HCT116 (cell line): ENCODE results near the gene CHST3. TPM values are rescaled to one million over a fixed set of nuclear protein-coding genes. Genes with fewer than 3 reads are reported as not detected.

Experiments
- ATAC-seq: fragments of 200-7000 bp; cut with Tn5 transposase; 2 replicates; pipeline ENCODE4 v1.9.1; 2020; ENCODE audit warnings: mild to moderate bottlenecking, moderate library complexity
- BruUV-seq: library from RNA; stranded (reverse); fragments of 400-500 nt; replicated peaks from 2 replicates; lab custom pipeline; 2021; lab: Mats Ljungman, UMichigan
- CTCF ChIA-PET: fragments of 300-600 bp; sonication (Branson Sonifier 250); formaldehyde crosslinking; loops from one replicate; lab custom pipeline; 2021; ENCODE audit warnings: antibody characterized with exemption; lab: Charles Lee
- POLR2A ChIA-PET: fragments of 300-600, 350-600 bp; sonication (Branson Sonifier 250); formaldehyde crosslinking; loops from one replicate; lab custom pipeline; 2021; ENCODE audit warnings: antibody characterized with exemption; lab: Charles Lee
- RAD21 ChIA-PET, 2 experiments: fragments of 300-600 bp; sonication (Branson Sonifier 250); formaldehyde crosslinking; loops; one replicate each; lab custom pipeline; 2023; ENCODE audit warnings: low total read pairs in 2 of 2; ENCODE audit not compliant: uncharacterized antibody in 2 of 2, unreplicated experiment in 2 of 2, low non-redundant PET in 1 of 2; lab: Charles Lee
- DNase-seq: peaks from one replicate; pipeline ENCODE4 v3.0.0-alpha.2; 2010; ENCODE audit warnings: low read depth, low spot score
- H2AFZ ChIP-seq: fragments of 200-600 bp; shearing (Covaris generic), sonication (generic); 2 replicates; pipeline ENCODE4 v1.6.1; 2017; ENCODE audit warnings: low read depth, mixed run types, mixed read lengths, antibody characterized with exemption, low read length; ENCODE audit not compliant: poor library complexity, severe bottlenecking
- H3K27ac ChIP-seq: 2 replicates; pipeline ENCODE4 v1.5.1; 2012; ENCODE audit warnings: low read depth, low read length
- H3K27me3 ChIP-seq: fragments of 200-600 bp; sonication (generic); 2 replicates; pipeline ENCODE4 v1.6.1; 2016; ENCODE audit warnings: mixed run types, low read length, mixed read lengths; ENCODE audit not compliant: insufficient read depth
- H3K36me3 ChIP-seq, 2 experiments: fragments of 200-500 bp in 1 of 2; fragments of 200-600 bp in 1 of 2; sonication (Bioruptor generic) in 1 of 2; sonication (generic) in 1 of 2; 2 replicates each; pipeline versions ENCODE4 v1.5.1 to v1.6.1; 2014 to 2016; ENCODE audit warnings: low read length in 2 of 2, inconsistent platforms in 1 of 2, mixed read lengths in 1 of 2, mixed run types in 1 of 2; ENCODE audit not compliant: insufficient read depth in 2 of 2, control insufficient read depth in 1 of 2
- H3K4me1 ChIP-seq, 2 experiments: fragments of 200-600 bp in 1 of 2; sonication (generic) in 1 of 2; 2 replicates each; pipeline versions ENCODE4 v1.5.1 to v1.6.1; 2012 to 2017; ENCODE audit warnings: low read length in 2 of 2, inconsistent platforms in 1 of 2, mild to moderate bottlenecking in 1 of 2, mixed read lengths in 1 of 2, mixed run types in 1 of 2, moderate library complexity in 1 of 2; ENCODE audit not compliant: insufficient read depth in 2 of 2, control insufficient read depth in 1 of 2
- H3K4me2 ChIP-seq: fragments of 200-600 bp; sonication (generic); 2 replicates; pipeline ENCODE4 v1.6.1; 2017; ENCODE audit warnings: mixed run types, low read length, mixed read lengths
- H3K4me3 ChIP-seq, 2 experiments: fragments of 200-600 bp in 1 of 2; sonication (generic) in 1 of 2; replicated peaks in 1 of 2; 2 replicates each; pipeline ENCODE4 v1.5.1; 2011 to 2016; ENCODE audit warnings: low read length in 2 of 2, control low read depth in 1 of 2, low read depth in 1 of 2, mild to moderate bottlenecking in 1 of 2, mixed read lengths in 1 of 2, mixed run types in 1 of 2
- H3K79me2 ChIP-seq: fragments of 200-600 bp; sonication (generic); 2 replicates; pipeline ENCODE4 v1.6.1; 2017; ENCODE audit warnings: mild to moderate bottlenecking, mixed run types, low read length, moderate library complexity, mixed read lengths; ENCODE audit not compliant: insufficient read depth
- H3K9ac ChIP-seq: fragments of 200-600 bp; sonication (generic); 2 replicates; pipeline ENCODE4 v1.6.1; 2016; ENCODE audit warnings: low read length, mixed read lengths
- H3K9me2 ChIP-seq: fragments of 200-600 bp; sonication (generic), shearing (Covaris generic); 2 replicates; pipeline ENCODE4 v1.6.1; 2017; ENCODE audit warnings: mixed run types, mild to moderate bottlenecking, moderate library complexity; ENCODE audit not compliant: insufficient read depth
- H3K9me3 ChIP-seq, 2 experiments: fragments of 200-500 bp in 1 of 2; fragments of 200-600 bp in 1 of 2; sonication (Bioruptor generic) in 1 of 2; sonication (generic) in 1 of 2; 2 replicates each; pipeline ENCODE4 v1.6.1; 2014 to 2017; ENCODE audit warnings: low read length in 2 of 2, mixed read lengths in 2 of 2, inconsistent platforms in 1 of 2, low read depth in 1 of 2, mild to moderate bottlenecking in 1 of 2, mixed run types in 1 of 2, moderate library complexity in 1 of 2; ENCODE audit not compliant: control insufficient read depth in 1 of 2, insufficient read depth in 1 of 2
- H4K20me1 ChIP-seq: fragments of 200-600 bp; sonication (generic), shearing (Covaris generic); 2 replicates; pipeline ENCODE4 v1.6.1; 2017; ENCODE audit warnings: mixed run types, mild to moderate bottlenecking, moderate library complexity; ENCODE audit not compliant: insufficient read depth
- CEBPB ChIP-seq: IDR thresholded peaks from 2 replicates; pipeline ENCODE4 v1.6.1; 2012; ENCODE audit warnings: low read depth
- ELF1 ChIP-seq: IDR thresholded peaks from 2 replicates; pipeline ENCODE4 v1.6.1; 2012; ENCODE audit warnings: low read depth, borderline replicate concordance
- EZH2 ChIP-seq: fragments of 200-600 bp; sonication (generic); IDR thresholded peaks from 2 replicates; pipeline ENCODE4 v1.6.1; 2017; ENCODE audit warnings: antibody characterized with exemption, mixed run types
- EZH2phosphoT487 ChIP-seq: fragments of 200-600 bp; IDR thresholded peaks from 2 replicates; pipeline ENCODE4 v1.6.1; 2018; ENCODE audit warnings: antibody characterized with exemption, borderline replicate concordance
- JUND ChIP-seq: IDR thresholded peaks from 2 replicates; pipeline ENCODE4 v1.6.1; 2012
- POLR2A ChIP-seq: IDR thresholded peaks from 2 replicates; pipeline ENCODE4 v1.7.0; 2011; ENCODE audit warnings: borderline replicate concordance; ENCODE audit not compliant: insufficient read depth, insufficient read length; ENCODE audit errors: extremely low read depth
- POLR2AphosphoS5 ChIP-seq: IDR thresholded peaks from 2 replicates; pipeline ENCODE4 v1.6.1; 2011; ENCODE audit warnings: mild to moderate bottlenecking, low read depth, low read length, moderate library complexity
- SIN3A ChIP-seq: IDR thresholded peaks from 2 replicates; pipeline ENCODE4 v1.6.1; 2012; ENCODE audit warnings: low read depth
- SRF ChIP-seq: IDR thresholded peaks from 2 replicates; pipeline ENCODE4 v1.6.1; 2012; ENCODE audit warnings: low read depth
- TCF7L2 ChIP-seq: IDR thresholded peaks from 2 replicates; pipeline ENCODE4 v1.7.0; 2011; ENCODE audit warnings: borderline replicate concordance, inconsistent platforms; ENCODE audit not compliant: insufficient read depth, insufficient read length; ENCODE audit errors: extremely low read depth
- YY1 ChIP-seq: IDR thresholded peaks from 2 replicates; pipeline ENCODE4 v1.6.1; 2011; ENCODE audit warnings: low read length, low read depth, moderate library complexity, mild to moderate bottlenecking; ENCODE audit not compliant: insufficient replicate concordance; ENCODE audit errors: extremely low read depth
- ZFX ChIP-seq: fragments of 450-650 bp; IDR thresholded peaks from 2 replicates; pipeline ENCODE4 v1.6.1; 2017
- ZNF274 ChIP-seq: fragments of 200-500 bp; sonication (Bioruptor generic); IDR thresholded peaks from 2 replicates; pipeline ENCODE4 v1.6.1; 2014; ENCODE audit warnings: mild to moderate bottlenecking, low read depth, low read length, inconsistent platforms
- intact Hi-C: fragments of 100-400 bp; cut with micrococcal nuclease; formaldehyde crosslinking; loops from 2 replicates; pipeline ENCODE4 v1.10.0; 2022
- total RNA-seq: library from RNA; stranded (reverse); gene quantifications from one replicate; pipeline ENCODE4 v1.2.1, GENCODE V29; 2021; ENCODE audit not compliant: unreplicated experiment
- TF ChIP-seq, protein P1 (sequence below): IDR thresholded peaks from 2 replicates; pipeline ENCODE4 v1.6.1; 2012
- TF ChIP-seq, protein P2 (sequence below), 3 experiments: fragments of 200-600 bp in 1 of 3; sonication (generic) in 1 of 3; IDR thresholded peaks in 2 of 3; conservative IDR thresholded peaks in 1 of 3; 2 replicates each; pipeline ENCODE4 v1.5.1; 2012 to 2017; ENCODE audit warnings: low read depth in 2 of 3, low read length in 2 of 3, antibody characterized with exemption in 1 of 3, borderline replicate concordance in 1 of 3, control low read depth in 1 of 3, mild to moderate bottlenecking in 1 of 3, mixed read lengths in 1 of 3, mixed run types in 1 of 3, moderate library complexity in 1 of 3; ENCODE audit not compliant: insufficient read depth in 1 of 3

Gene CHST3
- total RNA-seq, 1 experiment from 2014 or later, result 10.6 TPM

DNA sequence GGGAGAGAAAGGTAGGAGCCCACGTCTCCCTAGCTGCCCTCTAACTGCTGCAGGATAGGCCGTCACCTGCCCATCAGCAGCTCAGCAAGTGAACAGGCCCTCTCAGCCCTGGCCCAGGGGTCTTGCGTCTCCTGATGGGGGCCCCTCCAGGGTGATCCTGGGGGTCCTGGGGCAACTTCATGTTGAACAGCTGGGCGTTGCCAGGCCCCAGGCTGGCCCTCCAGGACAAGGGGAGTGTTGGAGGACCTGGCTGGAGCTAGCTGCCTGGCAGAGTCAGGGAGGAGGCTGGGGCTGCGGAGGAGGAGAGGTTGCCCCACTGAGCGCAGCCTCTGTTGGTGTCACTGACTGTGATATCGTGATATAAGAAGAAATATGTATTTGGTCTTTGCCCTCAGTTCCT lies 89.5 kb downstream of the CHST3 start:
- TF ChIP-seq CEBPB, result no peak
- no peak for TF ChIP-seq ZNF274
- no peak for TF ChIP-seq POLR2A
- no peak for TF ChIP-seq SIN3A
- no peak for TF ChIP-seq YY1
- TF ChIP-seq, all 23 proteins: peak for 0
- H4K20me1 ChIP-seq, result no peaks in the 10 kb centered on the region
- H3K36me3 ChIP-seq, result no peaks in the 10 kb centered on the region
- H3K79me2 ChIP-seq, result no peaks in the 10 kb centered on the region
- H3K9me2 ChIP-seq, result no peaks in the 10 kb centered on the region
- no peaks in the 10 kb centered on the region for H3K4me1 ChIP-seq
- ChIA-PET RAD21 (interaction anchor here in 1 of 2 experiments (0.6 kb wide), 1 partner anchor 162 kb away, joined by 3 read pairs; the partner anchor contains the start of genes ANAPC16 and ASCC1), POLR2A (interaction anchor here (1.0 kb wide), 1 partner anchor 182 kb away, joined by 3 read pairs; no protein-coding TSS in a partner anchor), CTCF (no interaction called here)
- H3K27ac ChIP-seq, result no peak overlapping the region
- no peak overlapping the region for H3K9ac ChIP-seq
- no peak overlapping the region for H2AFZ ChIP-seq
- intact Hi-C loops, result no loop called here
- DNase-seq, result no peak
- no peaks in the 10 kb centered on the region for H3K27me3 ChIP-seq
- H3K9me3 ChIP-seq, result peaks cover 0 to 6% of the 10 kb centered on the region in 2 experiments; a peak in 1 of 4 replicates
- no TSS peak for BruUV-seq
- no peak overlapping the region for H3K4me3 ChIP-seq
- ATAC-seq, result no peak
- H3K4me2 ChIP-seq, result no peak overlapping the region

DNA sequence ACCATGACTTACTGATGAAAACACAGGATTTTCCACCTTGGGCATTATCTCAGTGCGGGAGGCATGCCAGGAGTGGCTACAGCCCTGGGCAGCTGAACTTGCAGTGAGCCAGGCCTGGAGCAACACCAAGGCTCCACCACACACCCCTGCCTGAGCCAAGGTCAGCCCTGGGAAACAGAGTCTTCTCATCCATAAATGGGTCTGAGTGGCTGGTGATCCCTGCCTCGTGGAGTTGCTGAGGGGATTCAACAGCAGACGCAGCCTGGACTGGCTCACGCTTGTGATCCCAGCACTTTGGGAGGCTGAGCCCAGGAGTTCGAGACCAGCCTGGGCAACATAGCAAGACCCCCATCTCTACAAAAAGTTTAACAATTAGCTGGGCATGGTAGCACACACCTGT lies 91.9 kb downstream of the CHST3 start:
- ChIA-PET RAD21 (no interaction called here), POLR2A (no interaction called here), CTCF (no interaction called here)
- Histone ChIP-seq H3K27me3 (no peaks in the 10 kb centered on the region), H2AFZ (no peak overlapping the region), H3K9me3 (no peaks in the 10 kb centered on the region), H4K20me1 (no peaks in the 10 kb centered on the region), H3K4me2 (no peak overlapping the region), H3K79me2 (no peaks in the 10 kb centered on the region), H3K9ac (no peak overlapping the region), H3K9me2 (no peaks in the 10 kb centered on the region), H3K4me3 (no peak overlapping the region), H3K36me3 (no peaks in the 10 kb centered on the region), H3K4me1 (no peaks in the 10 kb centered on the region), H3K27ac (no peak overlapping the region)
- DNase-seq, result no peak
- BruUV-seq, result no TSS peak
- no peak for ATAC-seq
- TF ChIP-seq ZFX (no peak), ZNF274 (no peak), CEBPB (no peak), TCF7L2 (no peak), POLR2AphosphoS5 (no peak), SIN3A (no peak), EZH2phosphoT487 (no peak), EZH2 (no peak), SRF (no peak), YY1 (no peak), JUND (no peak), ELF1 (no peak), POLR2A (no peak)
- TF ChIP-seq, protein P1, sequence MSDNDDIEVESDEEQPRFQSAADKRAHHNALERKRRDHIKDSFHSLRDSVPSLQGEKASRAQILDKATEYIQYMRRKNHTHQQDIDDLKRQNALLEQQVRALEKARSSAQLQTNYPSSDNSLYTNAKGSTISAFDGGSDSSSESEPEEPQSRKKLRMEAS, result no peak
- TF ChIP-seq, protein P2, sequence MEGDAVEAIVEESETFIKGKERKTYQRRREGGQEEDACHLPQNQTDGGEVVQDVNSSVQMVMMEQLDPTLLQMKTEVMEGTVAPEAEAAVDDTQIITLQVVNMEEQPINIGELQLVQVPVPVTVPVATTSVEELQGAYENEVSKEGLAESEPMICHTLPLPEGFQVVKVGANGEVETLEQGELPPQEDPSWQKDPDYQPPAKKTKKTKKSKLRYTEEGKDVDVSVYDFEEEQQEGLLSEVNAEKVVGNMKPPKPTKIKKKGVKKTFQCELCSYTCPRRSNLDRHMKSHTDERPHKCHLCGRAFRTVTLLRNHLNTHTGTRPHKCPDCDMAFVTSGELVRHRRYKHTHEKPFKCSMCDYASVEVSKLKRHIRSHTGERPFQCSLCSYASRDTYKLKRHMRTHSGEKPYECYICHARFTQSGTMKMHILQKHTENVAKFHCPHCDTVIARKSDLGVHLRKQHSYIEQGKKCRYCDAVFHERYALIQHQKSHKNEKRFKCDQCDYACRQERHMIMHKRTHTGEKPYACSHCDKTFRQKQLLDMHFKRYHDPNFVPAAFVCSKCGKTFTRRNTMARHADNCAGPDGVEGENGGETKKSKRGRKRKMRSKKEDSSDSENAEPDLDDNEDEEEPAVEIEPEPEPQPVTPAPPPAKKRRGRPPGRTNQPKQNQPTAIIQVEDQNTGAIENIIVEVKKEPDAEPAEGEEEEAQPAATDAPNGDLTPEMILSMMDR (IDR thresholded peaks at IDR 0.05 in 2 of 3, conservative IDR thresholded peaks at IDR 0.05 in 1 of 3; ENCODE audit: borderline replicate concordance in 1 of 3, insufficient read depth in 1 of 3, low read depth in 2 of 3, low read length in 2 of 3), result no peak
- intact Hi-C loops, result no loop called here
